ENCODE measurements around the gene HOXD8.

- no peak for TF ChIP-seq EZH2 (IDR thresholded peaks at IDR 0.05; ENCODE audit: insufficient read depth, low read length)
- TF ChIP-seq, protein P1, sequence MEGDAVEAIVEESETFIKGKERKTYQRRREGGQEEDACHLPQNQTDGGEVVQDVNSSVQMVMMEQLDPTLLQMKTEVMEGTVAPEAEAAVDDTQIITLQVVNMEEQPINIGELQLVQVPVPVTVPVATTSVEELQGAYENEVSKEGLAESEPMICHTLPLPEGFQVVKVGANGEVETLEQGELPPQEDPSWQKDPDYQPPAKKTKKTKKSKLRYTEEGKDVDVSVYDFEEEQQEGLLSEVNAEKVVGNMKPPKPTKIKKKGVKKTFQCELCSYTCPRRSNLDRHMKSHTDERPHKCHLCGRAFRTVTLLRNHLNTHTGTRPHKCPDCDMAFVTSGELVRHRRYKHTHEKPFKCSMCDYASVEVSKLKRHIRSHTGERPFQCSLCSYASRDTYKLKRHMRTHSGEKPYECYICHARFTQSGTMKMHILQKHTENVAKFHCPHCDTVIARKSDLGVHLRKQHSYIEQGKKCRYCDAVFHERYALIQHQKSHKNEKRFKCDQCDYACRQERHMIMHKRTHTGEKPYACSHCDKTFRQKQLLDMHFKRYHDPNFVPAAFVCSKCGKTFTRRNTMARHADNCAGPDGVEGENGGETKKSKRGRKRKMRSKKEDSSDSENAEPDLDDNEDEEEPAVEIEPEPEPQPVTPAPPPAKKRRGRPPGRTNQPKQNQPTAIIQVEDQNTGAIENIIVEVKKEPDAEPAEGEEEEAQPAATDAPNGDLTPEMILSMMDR (IDR thresholded peaks at IDR 0.05; ENCODE audit: insufficient read depth, low read depth, low read length), result no peak
Observed at GRCh38 chr2:176150584-176151441, 21.3 kb downstream of the HOXD8 start.
